ENCODE measurements around the gene ZNF609.

- TF ChIP-seq YY1 (IDR thresholded peaks at IDR 0.05; ENCODE audit: insufficient read depth, insufficient read length) (no peak), ZNF274 (IDR thresholded peaks at IDR 0.05; ENCODE audit: low read depth, low read length) (no peak), SUZ12 (IDR thresholded peaks at IDR 0.05; ENCODE audit: extremely low read depth, insufficient read depth, insufficient read length) (no peak)
These were observed 60.8 kb downstream of the ZNF609 start for GRCh38 chr15:64521201-64521600.
